Upper lobe of left lung (tissue), 4 donors: ENCODE measurements around the gene PTPRK.

Experiments
- EP300 ChIP-seq, 4 donors: sonication (generic); formaldehyde crosslinking; IDR thresholded peaks; one replicate each; pipeline ENCODE4 v1.5.1; 2017; ENCODE audit warnings: antibody characterized with exemption in 4 of 4, control low read depth in 2 of 4
- POLR2A ChIP-seq, 4 donors: fragments of 450-650 bp; IDR thresholded peaks; one replicate each; pipeline ENCODE4 v1.5.1; 2016 to 2017; ENCODE audit warnings: antibody characterized with exemption in 4 of 4, mild to moderate bottlenecking in 2 of 4
- POLR2AphosphoS5 ChIP-seq, 2 donors: sonication (generic); formaldehyde crosslinking; IDR thresholded peaks; one replicate each; pipeline ENCODE4 v1.5.1; 2017; ENCODE audit warnings: antibody characterized with exemption in 2 of 2
- TF ChIP-seq, protein P1 (sequence below), 6 experiments: fragments of 450-650 bp in 4 of 6; fragments of 200-600 bp in 2 of 6; sonication (generic) in 2 of 6; IDR thresholded peaks; one replicate each; pipeline ENCODE4 v1.5.1; 2016 to 2019; ENCODE audit warnings: antibody characterized with exemption in 6 of 6

DNA sequence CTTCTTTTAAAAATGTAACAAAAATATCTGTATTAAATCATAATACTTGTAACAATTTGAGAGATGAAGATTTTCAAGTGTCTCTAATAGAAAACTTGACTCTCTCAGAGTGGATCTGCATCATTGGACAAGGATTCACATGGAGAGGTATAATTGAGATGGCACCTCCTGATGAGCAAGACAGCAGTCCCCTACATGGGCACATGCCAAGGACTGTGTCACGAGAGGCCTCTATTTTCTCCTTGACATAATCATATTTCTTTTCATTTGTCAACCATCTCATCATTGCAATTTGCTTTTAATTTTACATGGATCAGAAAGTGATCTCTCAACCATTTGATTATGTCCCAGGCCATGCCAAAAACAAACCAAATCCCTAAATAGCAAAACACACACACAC, 412.7 kb downstream of the PTPRK start:
- TF ChIP-seq, protein P1, sequence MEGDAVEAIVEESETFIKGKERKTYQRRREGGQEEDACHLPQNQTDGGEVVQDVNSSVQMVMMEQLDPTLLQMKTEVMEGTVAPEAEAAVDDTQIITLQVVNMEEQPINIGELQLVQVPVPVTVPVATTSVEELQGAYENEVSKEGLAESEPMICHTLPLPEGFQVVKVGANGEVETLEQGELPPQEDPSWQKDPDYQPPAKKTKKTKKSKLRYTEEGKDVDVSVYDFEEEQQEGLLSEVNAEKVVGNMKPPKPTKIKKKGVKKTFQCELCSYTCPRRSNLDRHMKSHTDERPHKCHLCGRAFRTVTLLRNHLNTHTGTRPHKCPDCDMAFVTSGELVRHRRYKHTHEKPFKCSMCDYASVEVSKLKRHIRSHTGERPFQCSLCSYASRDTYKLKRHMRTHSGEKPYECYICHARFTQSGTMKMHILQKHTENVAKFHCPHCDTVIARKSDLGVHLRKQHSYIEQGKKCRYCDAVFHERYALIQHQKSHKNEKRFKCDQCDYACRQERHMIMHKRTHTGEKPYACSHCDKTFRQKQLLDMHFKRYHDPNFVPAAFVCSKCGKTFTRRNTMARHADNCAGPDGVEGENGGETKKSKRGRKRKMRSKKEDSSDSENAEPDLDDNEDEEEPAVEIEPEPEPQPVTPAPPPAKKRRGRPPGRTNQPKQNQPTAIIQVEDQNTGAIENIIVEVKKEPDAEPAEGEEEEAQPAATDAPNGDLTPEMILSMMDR (IDR thresholded peaks at IDR 0.05) = no peak
- no peak for TF ChIP-seq EP300 (IDR thresholded peaks at IDR 0.05)
- no peak for TF ChIP-seq POLR2AphosphoS5 (IDR thresholded peaks at IDR 0.05)
- no peak for TF ChIP-seq POLR2A (IDR thresholded peaks at IDR 0.05)
